HepG2 (cell line): Measurements from ENCODE around the gene SELENOM. TPM values are rescaled to one million over a fixed set of nuclear protein-coding genes. Genes with fewer than 3 reads are reported as not detected.

Experiments used
- AKAP8 ChIP-seq: sonication (generic); formaldehyde crosslinking; IDR thresholded peaks from 2 replicates; pipeline ENCODE4 v1.5.1; 2020; ENCODE audit warnings: mild to moderate bottlenecking, missing genetic modification reagents
- ARID5B ChIP-seq: IDR thresholded peaks from 2 replicates; pipeline ENCODE4 v1.4.0; 2020; ENCODE audit warnings: mild to moderate bottlenecking, missing genetic modification reagents
- GTF3A ChIP-seq: sonication (generic); formaldehyde crosslinking; conservative IDR thresholded peaks from 2 replicates; pipeline ENCODE4 v1.4.0; 2020; ENCODE audit warnings: mild to moderate bottlenecking, missing genetic modification reagents
- REPIN1 ChIP-seq: sonication (generic); formaldehyde crosslinking; IDR thresholded peaks from 2 replicates; pipeline ENCODE4 v1.8.0; 2022; ENCODE audit warnings: missing genetic modification reagents, low read depth, mild to moderate bottlenecking, borderline replicate concordance
- THAP8 ChIP-seq: sonication (generic); formaldehyde crosslinking; IDR thresholded peaks from 2 replicates; pipeline ENCODE4 v1.5.1; 2020; ENCODE audit warnings: missing genetic modification reagents, mild to moderate bottlenecking, borderline replicate concordance
- TSC22D2 ChIP-seq: sonication (generic); formaldehyde crosslinking; IDR thresholded peaks from 2 replicates; pipeline ENCODE4 v1.5.1; 2020; ENCODE audit warnings: missing genetic modification reagents, mild to moderate bottlenecking, borderline replicate concordance
- ZNF10 ChIP-seq: sonication (generic); formaldehyde crosslinking; IDR thresholded peaks from 2 replicates; pipeline ENCODE4 v1.4.0; 2020; ENCODE audit warnings: mild to moderate bottlenecking, low read depth, missing genetic modification reagents, borderline replicate concordance
- ZNF138 ChIP-seq: sonication (generic); formaldehyde crosslinking; IDR thresholded peaks from 2 replicates; pipeline ENCODE4 v1.5.0; 2020; ENCODE audit warnings: mild to moderate bottlenecking, low read depth, missing genetic modification reagents
- ZNF207 ChIP-seq: fragments of 450-650 bp; IDR thresholded peaks from 2 replicates; pipeline ENCODE4 v1.6.1; 2016; ENCODE audit warnings: antibody characterized with exemption, borderline replicate concordance
- ZNF563 ChIP-seq: sonication (generic); formaldehyde crosslinking; IDR thresholded peaks from 2 replicates; pipeline ENCODE4 v1.8.0; 2022; ENCODE audit warnings: mild to moderate bottlenecking, moderate library complexity, missing genetic modification reagents
- ZNF616 ChIP-seq: sonication (generic); formaldehyde crosslinking; IDR thresholded peaks from 2 replicates; pipeline ENCODE4 v1.5.0; 2020; ENCODE audit warnings: low read depth, mild to moderate bottlenecking, missing genetic modification reagents
- polyA plus RNA-seq, 8 experiments: library from polyadenylated mRNA; depleted of rRNA in 3 of 8; stranded (reverse) in 7 of 8; unstranded in 1 of 8; fragments of >200 nt; fragmentation: Illumina TruSeq in 4 of 8; extraction: Trizol in 4 of 8; gene quantifications; 2 replicates each; pipeline versions ENCODE4 v1.2.1 to v1.2.3, GENCODE V29; 2011 to 2016; ENCODE audit warnings: low read depth in 4 of 8, missing spikeins in 1 of 8, mixed read lengths in 1 of 8; ENCODE audit not compliant: insufficient read depth in 1 of 8
- total RNA-seq, 5 experiments: library from RNA; depleted of rRNA; stranded (reverse); fragments of >200 nt; fragmentation: Illumina TruSeq; extraction: Trizol; gene quantifications; 2 replicates each; pipeline ENCODE4 v1.2.3, GENCODE V29; 2016; ENCODE audit warnings: low read depth in 1 of 5
- TF ChIP-seq, protein P1 (sequence below): sonication (generic); formaldehyde crosslinking; conservative IDR thresholded peaks from 2 replicates; pipeline ENCODE4 v1.8.0; 2022; ENCODE audit warnings: missing genetic modification reagents
- TF ChIP-seq, protein P2 (sequence below): IDR thresholded peaks from 2 replicates; pipeline ENCODE4 v1.6.1; 2012; ENCODE audit warnings: low read depth, low read length, improper control_type of control experiment
- TF ChIP-seq, protein P3 (sequence below): sonication (generic); formaldehyde crosslinking; IDR thresholded peaks from 2 replicates; pipeline ENCODE4 v1.4.0; 2020; ENCODE audit warnings: mild to moderate bottlenecking, missing genetic modification reagents

The SELENOM gene
- total and polyA plus RNA-seq, 2 of the 13 experiments (the other 11 are each of a cell fraction or from before 2014, with no cell fraction given) = 4.1 to 4.3 TPM

DNA sequence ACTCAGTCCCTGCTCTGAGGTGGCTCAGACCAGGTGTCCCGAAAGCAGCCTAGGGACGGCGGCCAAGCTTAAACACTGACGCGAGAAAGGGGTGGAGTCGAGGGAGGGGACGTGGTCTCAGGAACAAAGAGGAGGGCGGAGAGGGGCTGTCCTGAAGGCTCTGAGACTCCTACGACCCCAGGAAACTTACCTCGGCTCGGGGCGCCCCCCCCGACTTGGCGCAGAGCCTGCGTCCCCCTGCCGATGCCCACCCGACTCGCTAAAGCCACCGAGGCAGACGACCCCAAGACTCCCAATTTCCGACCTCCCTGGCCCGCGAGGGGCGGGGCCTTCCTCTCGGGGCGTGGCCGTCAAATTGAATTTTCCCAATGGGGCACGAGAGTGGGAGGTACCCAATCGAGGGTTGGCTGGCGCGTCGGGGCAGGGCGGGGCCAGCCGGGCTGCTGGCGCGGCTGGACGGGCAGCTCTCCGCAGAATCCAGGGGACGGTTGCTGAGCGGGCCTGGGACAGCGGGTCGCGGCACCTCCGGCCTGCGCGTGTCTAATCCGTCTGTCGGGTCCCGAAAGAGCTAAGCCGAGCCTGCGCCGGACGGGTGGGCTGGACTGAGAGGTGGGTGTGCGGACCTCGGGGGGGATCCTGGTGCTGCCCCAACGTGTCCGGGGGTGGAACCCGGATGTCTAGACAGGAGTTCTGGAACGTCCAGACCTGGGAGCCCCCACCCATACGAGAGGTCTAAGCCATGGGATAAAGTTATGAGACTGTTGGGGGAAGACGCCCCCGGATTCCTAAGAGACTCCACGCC lies 26.3 kb downstream of the SELENOM start, which contains the start of gene SMTN (continued):
- TF ChIP-seq ARID5B (CRISPR knock-in tag) = 0 out of 2 replicates have a peak, but pooled peaks have one; percentile 21
- TF ChIP-seq ZNF563 (CRISPR knock-in tag) = 0 out of 2 replicates have a peak, but pooled peaks have one; percentile 54
- no peak for TF ChIP-seq ZNF207
- TF ChIP-seq ZNF616 (CRISPR knock-in tag) = 0 out of 2 replicates have a peak, but pooled peaks have one; percentile 29
- 0 out of 2 replicates have a peak, but pooled peaks have one; percentile 37 for TF ChIP-seq TSC22D2 (CRISPR knock-in tag)
- TF ChIP-seq THAP8 (CRISPR knock-in tag) = no peak
- TF ChIP-seq AKAP8 = 0 out of 2 replicates have a peak, but pooled peaks have one; percentile 41
- TF ChIP-seq, protein P1, sequence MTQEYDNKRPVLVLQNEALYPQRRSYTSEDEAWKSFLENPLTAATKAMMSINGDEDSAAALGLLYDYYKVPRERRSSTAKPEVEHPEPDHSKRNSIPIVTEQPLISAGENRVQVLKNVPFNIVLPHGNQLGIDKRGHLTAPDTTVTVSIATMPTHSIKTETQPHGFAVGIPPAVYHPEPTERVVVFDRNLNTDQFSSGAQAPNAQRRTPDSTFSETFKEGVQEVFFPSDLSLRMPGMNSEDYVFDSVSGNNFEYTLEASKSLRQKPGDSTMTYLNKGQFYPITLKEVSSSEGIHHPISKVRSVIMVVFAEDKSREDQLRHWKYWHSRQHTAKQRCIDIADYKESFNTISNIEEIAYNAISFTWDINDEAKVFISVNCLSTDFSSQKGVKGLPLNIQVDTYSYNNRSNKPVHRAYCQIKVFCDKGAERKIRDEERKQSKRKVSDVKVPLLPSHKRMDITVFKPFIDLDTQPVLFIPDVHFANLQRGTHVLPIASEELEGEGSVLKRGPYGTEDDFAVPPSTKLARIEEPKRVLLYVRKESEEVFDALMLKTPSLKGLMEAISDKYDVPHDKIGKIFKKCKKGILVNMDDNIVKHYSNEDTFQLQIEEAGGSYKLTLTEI (CRISPR knock-in tag) = no peak
- no peak for TF ChIP-seq REPIN1 (CRISPR knock-in tag)
- no peak for TF ChIP-seq ZNF10
- TF ChIP-seq, protein P2, sequence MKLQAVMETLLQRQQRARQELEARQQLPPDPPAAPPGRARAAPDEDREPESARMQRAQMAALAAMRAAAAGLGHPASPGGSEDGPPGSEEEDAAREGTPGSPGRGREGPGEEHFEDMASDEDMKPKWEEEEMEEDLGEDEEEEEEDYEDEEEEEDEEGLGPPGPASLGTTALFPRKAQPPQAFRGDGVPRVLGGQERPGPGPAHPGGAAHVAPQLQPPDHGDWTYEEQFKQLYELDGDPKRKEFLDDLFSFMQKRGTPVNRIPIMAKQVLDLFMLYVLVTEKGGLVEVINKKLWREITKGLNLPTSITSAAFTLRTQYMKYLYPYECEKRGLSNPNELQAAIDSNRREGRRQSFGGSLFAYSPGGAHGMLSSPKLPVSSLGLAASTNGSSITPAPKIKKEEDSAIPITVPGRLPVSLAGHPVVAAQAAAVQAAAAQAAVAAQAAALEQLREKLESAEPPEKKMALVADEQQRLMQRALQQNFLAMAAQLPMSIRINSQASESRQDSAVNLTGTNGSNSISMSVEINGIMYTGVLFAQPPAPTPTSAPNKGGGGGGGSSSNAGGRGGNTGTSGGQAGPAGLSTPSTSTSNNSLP = 0 out of 2 replicates have a peak, but pooled peaks have one; percentile 16
- 0 out of 2 replicates have a peak, but pooled peaks have one; percentile 38 for TF ChIP-seq ZNF138 (CRISPR knock-in tag)
- peak; percentile 83; the same call in 1 of the 2 replicates for TF ChIP-seq GTF3A (CRISPR knock-in tag)
- TF ChIP-seq, protein P3, sequence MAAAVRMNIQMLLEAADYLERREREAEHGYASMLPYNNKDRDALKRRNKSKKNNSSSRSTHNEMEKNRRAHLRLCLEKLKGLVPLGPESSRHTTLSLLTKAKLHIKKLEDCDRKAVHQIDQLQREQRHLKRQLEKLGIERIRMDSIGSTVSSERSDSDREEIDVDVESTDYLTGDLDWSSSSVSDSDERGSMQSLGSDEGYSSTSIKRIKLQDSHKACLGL = peak; percentile 80; the same call in 1 of the 2 replicates
